Measurements from ENCODE around the gene NAT8L. TPM values are rescaled to one million over a fixed set of nuclear protein-coding genes. Genes with fewer than 3 reads are reported as not detected.
A peak's percentile ranks its signal among the peaks of the same experiment; 100 is the strongest.

NAT8L gene
- total and polyA plus RNA-seq, 2 of the 13 experiments (the other 11 are each of a cell fraction or from before 2014, with no cell fraction given) = 2.2 to 3.3 TPM

DNA sequence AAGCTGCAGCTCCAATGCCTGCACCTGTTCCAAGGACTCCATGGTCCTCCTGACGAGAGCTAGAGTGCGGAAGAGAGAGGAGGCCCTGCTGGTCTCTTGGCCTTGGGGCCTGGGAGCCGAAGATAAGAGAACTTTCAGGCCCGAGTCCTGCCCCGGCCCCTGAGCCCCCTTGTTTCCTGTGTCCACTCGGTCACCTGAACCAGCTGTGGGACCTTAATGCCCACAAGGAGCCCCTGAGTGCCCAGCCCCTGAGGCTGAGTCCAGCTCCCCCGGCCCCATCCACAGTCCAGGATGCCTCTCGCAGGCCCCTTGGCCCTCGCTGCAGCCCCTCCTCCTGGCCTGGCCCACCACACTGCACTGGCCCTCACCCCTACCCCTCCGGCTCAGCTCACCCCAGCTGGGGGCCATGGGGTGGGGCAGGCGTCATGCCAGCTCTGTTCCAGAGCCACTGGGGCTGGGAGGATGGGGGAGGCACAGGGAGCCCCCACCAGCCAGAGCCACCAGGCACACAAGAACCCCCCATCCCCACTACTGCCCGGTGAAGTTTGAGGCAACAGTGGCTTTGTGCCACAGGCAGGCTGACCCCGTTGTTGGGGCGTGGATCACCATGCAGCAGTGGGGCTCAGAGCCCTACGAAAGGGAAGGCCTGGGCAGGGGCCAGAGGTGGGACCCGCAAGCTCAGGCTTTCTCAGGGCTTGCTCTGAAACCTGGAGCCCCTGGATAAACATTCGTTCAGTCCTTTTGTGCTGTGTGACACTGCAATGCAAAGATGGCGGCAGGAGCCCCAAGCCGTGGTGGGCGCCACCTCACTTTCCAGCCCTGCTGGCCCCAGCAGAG, 14.1 kb downstream of the NAT8L start:
- ATAC-seq = no peak
- Histone ChIP-seq H3K27me3 (ENCODE audit: control insufficient read depth in 1 of 2, insufficient read depth in 2 of 2, low read length in 2 of 2) (no peaks in the 10 kb centered on the region), H3K36me3 (replicated peaks in 1 of 2; ENCODE audit: control insufficient read depth in 1 of 2, insufficient read depth in 2 of 2, low read length in 2 of 2) (no peaks in the 10 kb centered on the region), H4K20me1 (ENCODE audit: insufficient read depth, low read length) (no peaks in the 10 kb centered on the region), H3K9me3 (ENCODE audit: low read length) (no peaks in the 10 kb centered on the region), H3K27ac (ENCODE audit: extremely low read length, insufficient read depth, low read length) (no peak overlapping the region), H3K9ac (ENCODE audit: insufficient read depth, low read depth, low read length) (peak overlapping the region; percentile 38; the same call in 1 of the 2 replicates), H3K4me2 (ENCODE audit: low read depth, low read length) (peak overlapping the region; percentile 82), H3K4me1 (ENCODE audit: insufficient read depth, low read length) (peaks cover 91% of the 10 kb centered on the region), H2AFZ (ENCODE audit: low read length) (no peak overlapping the region), H3K4me3 (replicated peaks in 1 of 3; ENCODE audit: insufficient read depth in 1 of 3, low read depth in 2 of 3, low read length in 3 of 3) (peak overlapping the region in 2 of 3 experiments; percentile 31 to 56; a peak in 3 of 6 replicates), H3K79me2 (ENCODE audit: insufficient read depth, low read length) (no peaks in the 10 kb centered on the region)
- BruUV-seq (replicated peaks) = no TSS peak
- in situ Hi-C loops (cut with HindIII; ENCODE audit: extremely low pct_ligation_motif_present, low pct_unique_long_range_greater_than_20kb) = no loop called here
- no peak for FAIRE-seq
- CTCF ChIA-PET (ENCODE audit: low intra/inter-chr PET ratio, low total read pairs) = no interaction called here
- no peak for DNase-seq (ENCODE audit: low spot score)
- POLR2A ChIA-PET = no interaction called here
- TF ChIP-seq RBFOX2 (IDR thresholded peaks at IDR 0.05; ENCODE audit: low read depth, low read length) (0 out of 2 replicates have a peak, but pooled peaks have one; percentile 11), ZNF788 (CRISPR knock-in tag; IDR thresholded peaks at IDR 0.05; ENCODE audit: borderline replicate concordance) (no peak), ZMYM4 (CRISPR knock-in tag; IDR thresholded peaks at IDR 0.05) (no peak), MBD4 (IDR thresholded peaks at IDR 0.05; ENCODE audit: borderline replicate concordance, low read length) (no peak), ZNF101 (CRISPR knock-in tag; IDR thresholded peaks at IDR 0.05; ENCODE audit: borderline replicate concordance, low read depth) (no peak)
- TF ChIP-seq, protein P1, sequence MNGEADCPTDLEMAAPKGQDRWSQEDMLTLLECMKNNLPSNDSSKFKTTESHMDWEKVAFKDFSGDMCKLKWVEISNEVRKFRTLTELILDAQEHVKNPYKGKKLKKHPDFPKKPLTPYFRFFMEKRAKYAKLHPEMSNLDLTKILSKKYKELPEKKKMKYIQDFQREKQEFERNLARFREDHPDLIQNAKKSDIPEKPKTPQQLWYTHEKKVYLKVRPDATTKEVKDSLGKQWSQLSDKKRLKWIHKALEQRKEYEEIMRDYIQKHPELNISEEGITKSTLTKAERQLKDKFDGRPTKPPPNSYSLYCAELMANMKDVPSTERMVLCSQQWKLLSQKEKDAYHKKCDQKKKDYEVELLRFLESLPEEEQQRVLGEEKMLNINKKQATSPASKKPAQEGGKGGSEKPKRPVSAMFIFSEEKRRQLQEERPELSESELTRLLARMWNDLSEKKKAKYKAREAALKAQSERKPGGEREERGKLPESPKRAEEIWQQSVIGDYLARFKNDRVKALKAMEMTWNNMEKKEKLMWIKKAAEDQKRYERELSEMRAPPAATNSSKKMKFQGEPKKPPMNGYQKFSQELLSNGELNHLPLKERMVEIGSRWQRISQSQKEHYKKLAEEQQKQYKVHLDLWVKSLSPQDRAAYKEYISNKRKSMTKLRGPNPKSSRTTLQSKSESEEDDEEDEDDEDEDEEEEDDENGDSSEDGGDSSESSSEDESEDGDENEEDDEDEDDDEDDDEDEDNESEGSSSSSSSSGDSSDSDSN (CRISPR knock-in tag; IDR thresholded peaks at IDR 0.05) = peak; percentile 15
- TF ChIP-seq, protein P2, sequence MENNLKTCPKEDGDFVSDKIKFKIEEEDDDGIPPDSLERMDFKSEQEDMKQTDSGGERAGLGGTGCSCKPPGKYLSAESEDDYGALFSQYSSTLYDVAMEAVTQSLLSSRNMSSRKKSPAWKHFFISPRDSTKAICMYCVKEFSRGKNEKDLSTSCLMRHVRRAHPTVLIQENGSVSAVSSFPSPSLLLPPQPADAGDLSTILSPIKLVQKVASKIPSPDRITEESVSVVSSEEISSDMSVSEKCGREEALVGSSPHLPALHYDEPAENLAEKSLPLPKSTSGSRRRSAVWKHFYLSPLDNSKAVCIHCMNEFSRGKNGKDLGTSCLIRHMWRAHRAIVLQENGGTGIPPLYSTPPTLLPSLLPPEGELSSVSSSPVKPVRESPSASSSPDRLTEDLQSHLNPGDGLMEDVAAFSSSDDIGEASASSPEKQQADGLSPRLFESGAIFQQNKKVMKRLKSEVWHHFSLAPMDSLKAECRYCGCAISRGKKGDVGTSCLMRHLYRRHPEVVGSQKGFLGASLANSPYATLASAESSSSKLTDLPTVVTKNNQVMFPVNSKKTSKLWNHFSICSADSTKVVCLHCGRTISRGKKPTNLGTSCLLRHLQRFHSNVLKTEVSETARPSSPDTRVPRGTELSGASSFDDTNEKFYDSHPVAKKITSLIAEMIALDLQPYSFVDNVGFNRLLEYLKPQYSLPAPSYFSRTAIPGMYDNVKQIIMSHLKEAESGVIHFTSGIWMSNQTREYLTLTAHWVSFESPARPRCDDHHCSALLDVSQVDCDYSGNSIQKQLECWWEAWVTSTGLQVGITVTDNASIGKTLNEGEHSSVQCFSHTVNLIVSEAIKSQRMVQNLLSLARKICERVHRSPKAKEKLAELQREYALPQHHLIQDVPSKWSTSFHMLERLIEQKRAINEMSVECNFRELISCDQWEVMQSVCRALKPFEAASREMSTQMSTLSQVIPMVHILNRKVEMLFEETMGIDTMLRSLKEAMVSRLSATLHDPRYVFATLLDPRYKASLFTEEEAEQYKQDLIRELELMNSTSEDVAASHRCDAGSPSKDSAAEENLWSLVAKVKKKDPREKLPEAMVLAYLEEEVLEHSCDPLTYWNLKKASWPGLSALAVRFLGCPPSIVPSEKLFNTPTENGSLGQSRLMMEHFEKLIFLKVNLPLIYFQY (CRISPR knock-in tag; IDR thresholded peaks at IDR 0.05; ENCODE audit: borderline replicate concordance) = no peak
- 80% methylated on average over 1 of the region's 20 CpGs for WGBS (ENCODE audit: low lambda C conversion rate)
- intact Hi-C loops (cut with micrococcal nuclease; ENCODE audit: unreplicated experiment) = no loop called here
